Prostate gland (tissue), 2 donors: Measurements from ENCODE around the gene LAGE3.

ENCODE experiments used
- CTCF ChIP-seq, 4 experiments: fragments of 200-600 bp in 2 of 4; fragments of 450-650 bp in 2 of 4; sonication (generic) in 2 of 4; IDR thresholded peaks; 1 replicate in 3 of 4; 2 replicates in 1 of 4; pipeline ENCODE4 v1.5.1; 2016 to 2019; ENCODE audit warnings: antibody characterized with exemption in 4 of 4, mild to moderate bottlenecking in 2 of 4, moderate library complexity in 2 of 4
- POLR2A ChIP-seq: fragments of 450-650 bp; IDR thresholded peaks from one replicate; pipeline ENCODE4 v1.6.1; 2016; ENCODE audit warnings: antibody characterized with exemption, mild to moderate bottlenecking

GRCh38 chrX:154508384-154508745 lies 29.3 kb upstream of the LAGE3 start:
- no peak for TF ChIP-seq POLR2A
- TF ChIP-seq CTCF (IDR thresholded peaks at IDR 0.05), result no peak
